Measurements from ENCODE around the gene PLA2G4A.
"Not testable (repeated sequence)": the region's sequence is repeated elsewhere in the genome, so short reads cannot be mapped to it uniquely, and the experiment has no call there.

Gene PLA2G4A

DNA sequence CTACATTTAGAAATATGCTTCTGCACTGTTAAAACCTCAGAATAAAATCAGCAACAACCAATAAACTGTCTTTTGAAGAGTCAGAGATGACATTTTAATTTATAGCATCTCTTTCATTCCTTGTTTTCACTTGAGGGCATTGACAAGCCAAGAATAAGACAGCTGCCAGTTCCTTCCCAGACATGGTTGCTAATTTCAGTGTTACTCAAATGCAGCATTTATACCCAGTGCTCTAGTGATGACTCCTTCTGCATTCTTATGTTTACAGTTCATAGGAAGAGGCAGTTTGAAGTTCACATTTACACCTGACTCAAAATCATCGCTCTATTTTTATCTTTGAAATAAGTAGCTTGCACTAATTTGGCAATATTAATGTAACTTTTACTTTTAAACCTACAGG lies 44.9 kb downstream of the PLA2G4A start:
- DNase-seq (ENCODE audit: low read depth in 3 of 3) = no peak

- no peak for DNase-seq (ENCODE audit: low read depth in 3 of 3)
Observed at GRCh38 chr1:186875896-186876835, 47.4 kb downstream of the PLA2G4A start.

- DNase-seq (ENCODE audit: low read depth in 3 of 3) = no peak
Observed at GRCh38 chr1:186878356-186878755, 49.6 kb downstream of the PLA2G4A start.

DNA sequence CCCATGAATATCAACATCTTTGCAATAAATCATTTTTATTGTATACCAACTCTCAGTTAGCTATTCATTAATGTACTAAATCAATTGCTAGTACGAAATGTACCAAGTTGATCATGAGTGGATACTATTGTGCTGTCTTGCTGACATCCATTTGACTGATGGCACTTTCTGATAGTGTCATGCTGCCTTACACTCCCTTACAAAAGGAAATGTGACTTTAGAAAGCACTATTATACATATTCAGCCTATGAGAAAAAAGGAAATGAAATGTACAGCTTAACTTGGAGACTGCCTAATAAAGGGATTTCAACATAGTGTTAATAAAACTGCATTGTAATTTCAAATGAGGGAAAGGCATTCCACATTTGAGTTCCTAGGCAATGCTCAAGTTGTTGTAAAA lies 52.2 kb downstream of the PLA2G4A start:
- DNase-seq (ENCODE audit: low read depth in 3 of 3) = no peak

GRCh38 chr1:186882372-186883134 lies 53.8 kb downstream of the PLA2G4A start:
- DNase-seq (ENCODE audit: low read depth in 3 of 3) = no peak

GRCh38 chr1:186884251-186884650 lies 55.5 kb downstream of the PLA2G4A start:
- DNase-seq (ENCODE audit: low read depth in 3 of 3) = no peak

DNA sequence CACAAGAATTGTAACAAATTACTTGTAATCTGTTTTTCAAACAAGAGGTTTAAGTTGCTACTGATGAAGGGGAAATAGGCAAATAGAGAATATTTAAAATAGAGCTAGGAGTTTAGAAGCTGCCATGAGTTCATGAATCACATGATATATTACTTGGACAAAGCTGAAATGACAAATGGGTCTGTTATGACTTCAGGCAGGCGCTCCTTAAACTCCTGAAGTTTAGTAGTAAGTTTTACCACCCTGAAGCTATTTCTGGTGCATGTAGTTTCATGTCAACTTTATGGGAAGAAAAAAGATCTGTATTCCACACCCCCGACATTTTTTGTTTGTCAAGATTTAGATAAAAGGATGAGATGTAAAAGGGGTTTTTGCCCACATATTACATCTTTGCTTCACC lies 58.5 kb downstream of the PLA2G4A start:
- DNase-seq (ENCODE audit: low read depth in 3 of 3) = no peak

GRCh38 chr1:186888367-186888766 lies 59.6 kb downstream of the PLA2G4A start:
- no peak for DNase-seq (ENCODE audit: low read depth in 3 of 3)

DNA sequence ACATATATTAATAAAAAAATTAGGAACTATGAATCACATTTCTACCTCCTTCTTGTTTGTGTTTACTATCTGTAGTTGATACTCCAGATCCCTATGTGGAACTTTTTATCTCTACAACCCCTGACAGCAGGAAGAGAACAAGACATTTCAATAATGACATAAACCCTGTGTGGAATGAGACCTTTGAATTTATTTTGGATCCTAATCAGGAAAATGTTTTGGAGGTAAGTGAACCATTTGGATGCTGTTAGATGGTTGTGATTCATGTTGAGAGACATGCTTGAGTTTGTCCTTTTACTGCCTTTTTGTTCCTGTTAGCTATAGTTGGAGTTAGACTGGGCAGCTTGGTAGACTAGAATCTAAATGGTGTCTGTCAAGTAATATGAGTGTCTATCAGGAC lies 64.2 kb downstream of the PLA2G4A start:
- DNase-seq (ENCODE audit: low read depth in 3 of 3) = no peak

GRCh38 chr1:186894415-186894814 lies 65.7 kb downstream of the PLA2G4A start:
- no peak for DNase-seq (ENCODE audit: low read depth in 3 of 3)

DNA sequence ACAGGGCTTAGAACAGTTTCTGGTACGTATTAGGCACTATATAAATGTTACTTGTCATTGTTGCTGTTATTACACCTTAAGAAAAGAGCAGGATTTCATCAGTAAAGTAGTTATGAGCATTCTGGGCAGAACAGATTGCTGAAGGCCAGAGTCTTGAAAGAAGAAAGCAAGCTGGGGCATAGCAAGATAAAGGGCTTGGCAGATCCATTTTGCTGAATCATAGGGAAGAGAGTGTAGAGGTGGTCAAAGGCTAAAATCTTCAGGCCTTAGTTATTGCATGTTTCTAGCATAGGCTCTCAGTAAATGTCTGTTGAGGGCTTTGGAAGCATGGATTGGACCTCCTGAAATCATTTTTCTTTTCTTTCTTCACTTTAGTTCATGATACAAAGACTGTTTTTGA lies 67.5 kb downstream of the PLA2G4A start:
- DNase-seq (ENCODE audit: low read depth in 3 of 3) = no peak

DNA sequence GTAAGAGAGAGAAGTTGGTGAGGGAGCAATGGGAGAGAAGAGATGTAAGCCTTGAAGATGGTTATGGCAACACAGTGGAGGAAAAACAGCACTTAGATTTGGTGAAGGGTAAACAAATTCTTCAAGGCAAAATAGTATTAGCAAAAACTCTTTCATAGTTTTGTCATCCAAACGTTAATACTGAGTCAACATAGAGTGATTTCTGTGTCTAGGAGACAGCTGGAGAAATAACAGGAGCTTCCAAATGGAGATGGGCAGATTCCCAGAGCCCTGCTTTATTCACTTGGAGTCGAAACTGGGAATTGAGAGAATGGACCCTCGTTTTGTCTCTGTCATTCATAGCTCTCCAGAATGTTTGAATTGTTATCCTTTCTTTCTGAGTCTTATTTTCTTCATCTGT lies 68.3 kb downstream of the PLA2G4A start:
- DNase-seq (ENCODE audit: low read depth in 3 of 3) = no peak

GRCh38 chr1:186899577-186899976 lies 70.8 kb downstream of the PLA2G4A start:
- no peak for DNase-seq (ENCODE audit: low read depth in 3 of 3)

GRCh38 chr1:186899977-186900376 lies 71.2 kb downstream of the PLA2G4A start:
- DNase-seq (ENCODE audit: low read depth in 3 of 3) = no peak

DNA sequence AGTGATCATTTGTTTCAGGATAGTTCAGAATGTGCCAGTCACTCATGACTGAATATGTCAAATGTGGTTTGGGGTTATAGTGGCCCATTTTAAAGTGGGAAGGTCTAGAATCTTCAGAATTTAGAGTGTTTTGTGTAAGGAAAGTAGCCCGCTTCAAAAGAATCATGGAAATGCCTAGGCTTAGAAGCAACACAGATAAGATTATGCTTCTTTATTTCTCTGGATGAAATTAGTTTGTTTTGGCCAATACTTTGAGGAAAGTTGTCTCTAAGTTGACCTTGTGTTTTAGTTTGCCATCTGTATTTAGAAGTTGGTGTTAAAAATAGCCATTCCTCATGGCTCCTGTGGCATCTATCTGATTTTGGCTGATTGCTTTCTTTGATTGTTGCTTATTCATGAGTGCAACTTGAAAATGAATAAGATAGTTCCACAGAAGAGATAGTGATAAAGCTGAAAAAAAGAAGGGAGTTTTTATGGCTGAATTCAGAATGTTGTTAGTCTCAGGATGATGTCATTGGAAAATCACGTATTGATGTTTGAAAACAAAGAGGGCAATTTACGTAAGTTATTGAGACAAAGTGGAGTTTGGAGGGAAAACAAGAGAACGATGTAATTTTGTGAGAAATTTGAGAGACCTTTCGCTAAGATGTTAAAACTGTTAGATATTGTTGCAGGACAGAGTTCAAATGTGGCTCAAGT lies 71.9 kb downstream of the PLA2G4A start:
- no peak for DNase-seq (ENCODE audit: low read depth in 3 of 3)

GRCh38 chr1:186901631-186902030 lies 72.9 kb downstream of the PLA2G4A start:
- DNase-seq (ENCODE audit: low read depth in 3 of 3) = no peak

- DNase-seq (ENCODE audit: low read depth in 3 of 3) = no peak
Observed at GRCh38 chr1:186903374-186904136, 74.8 kb downstream of the PLA2G4A start.

- DNase-seq (ENCODE audit: low read depth in 3 of 3) = no peak
Observed at GRCh38 chr1:186904361-186904760, 75.6 kb downstream of the PLA2G4A start.

DNA sequence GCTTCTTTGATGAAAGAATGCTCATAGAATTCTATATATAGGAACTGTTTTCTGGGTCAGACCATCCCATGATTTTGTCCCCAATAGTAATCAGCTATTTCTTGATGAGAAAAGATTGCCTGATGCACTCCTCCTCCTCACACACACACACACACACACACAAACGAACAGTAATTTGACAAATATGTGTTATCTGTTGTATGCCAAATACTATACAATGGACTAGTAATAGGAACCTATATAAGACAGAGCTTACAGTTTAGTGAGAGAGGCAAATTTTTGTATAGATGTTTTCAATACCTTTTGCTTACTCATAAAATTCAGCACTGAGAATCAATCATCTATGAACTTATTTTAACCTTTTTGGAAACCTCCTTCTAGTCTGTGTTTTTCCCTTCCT lies 76.8 kb downstream of the PLA2G4A start:
- DNase-seq (ENCODE audit: low read depth in 3 of 3) = no peak

DNA sequence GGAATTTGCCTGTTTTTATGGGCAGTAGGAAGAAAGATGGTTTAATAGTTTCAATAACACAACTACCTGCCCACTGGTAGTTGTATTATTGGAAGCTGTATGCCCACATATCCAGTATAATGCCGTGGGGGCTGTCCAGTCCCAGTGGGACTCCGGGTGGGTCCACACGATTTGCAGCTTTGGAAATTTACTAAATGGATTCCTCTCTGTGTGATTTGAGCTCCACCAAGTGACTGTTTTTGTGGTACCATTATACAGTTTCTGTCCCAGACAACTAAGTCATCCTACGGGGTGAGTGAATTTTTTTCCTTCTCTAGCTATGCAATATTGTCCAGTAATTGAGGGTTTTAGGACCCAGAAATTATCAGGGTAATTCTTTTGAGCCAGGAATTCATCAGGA lies 86.8 kb downstream of the PLA2G4A start:
- no peak for DNase-seq (ENCODE audit: low read depth in 3 of 3)

DNA sequence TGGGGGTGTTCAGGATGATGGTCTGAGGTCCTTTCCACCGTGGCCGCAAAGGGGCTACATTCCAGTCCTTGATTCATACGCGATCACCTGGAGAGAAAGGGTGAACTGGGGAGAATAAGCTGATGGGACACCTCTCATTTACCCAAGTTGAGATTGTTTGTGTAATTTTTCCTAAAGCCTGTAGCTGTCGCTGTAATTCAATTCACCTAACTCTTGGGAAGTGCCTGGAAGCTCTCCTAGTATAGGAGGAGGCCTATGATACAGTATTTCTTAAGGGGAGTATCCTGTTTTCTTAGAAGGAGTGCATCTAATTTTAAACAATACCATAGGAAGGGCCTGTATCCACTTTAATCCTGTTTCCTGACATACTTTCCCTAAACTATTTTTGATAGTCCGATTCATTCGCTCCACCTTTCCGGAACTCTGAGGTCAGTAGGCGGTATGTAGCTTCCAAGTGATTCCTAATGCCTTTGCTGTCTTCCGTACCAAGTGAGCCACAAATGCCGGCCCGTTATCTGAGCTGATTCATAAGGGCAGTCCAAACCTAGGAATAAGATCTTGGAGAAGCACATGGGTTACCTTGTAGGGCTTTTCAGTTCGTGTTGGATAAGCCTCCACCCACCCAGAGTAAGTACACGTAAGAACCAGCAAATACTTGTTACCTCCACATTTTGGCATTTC lies 88.5 kb downstream of the PLA2G4A start:
- not testable (repeated sequence) for DNase-seq (ENCODE audit: low read depth in 3 of 3)

All from stimulated activated CD4-positive, alpha-beta T cell treated with anti-CD3 and anti-CD28 coated beads, TNF-alpha, amount 100 ng/mL, for 4 hours (primary cell).